DOHH2 (cell line): ENCODE data around the gene LDLRAD4.

Experiments used
- CTCF ChIP-seq: fragments of 200-600 bp; sonication (generic); IDR thresholded peaks from one replicate; pipeline ENCODE4 v1.5.1; 2014; ENCODE audit warnings: antibody characterized with exemption, mild to moderate bottlenecking, low read depth, low read length; ENCODE audit not compliant: poor library complexity, severe bottlenecking
- EZH2phosphoT487 ChIP-seq: fragments of 200-600 bp; sonication (generic); IDR thresholded peaks from 2 replicates; pipeline ENCODE4 v1.6.1; 2017; ENCODE audit warnings: borderline replicate concordance, mild to moderate bottlenecking, antibody characterized with exemption, low read length, moderate library complexity, mixed read lengths

- no peak for TF ChIP-seq CTCF
- no peak for TF ChIP-seq EZH2phosphoT487
Measured at GRCh38 chr18:13585379-13586153, 367.0 kb downstream of the LDLRAD4 start.
